Suprapubic skin (tissue), 4 donors: ENCODE measurements around the gene NKX1-2.

Source experiments
- CTCF ChIP-seq, 2 donors: fragments of 200-600 bp in 1 of 2; fragments of 450-650 bp in 1 of 2; sonication (generic) in 1 of 2; IDR thresholded peaks; one replicate each; pipeline ENCODE4 v1.5.1; 2016 to 2019; ENCODE audit warnings: antibody characterized with exemption in 2 of 2, mild to moderate bottlenecking in 1 of 2, moderate library complexity in 1 of 2
- EP300 ChIP-seq: sonication (generic); formaldehyde crosslinking; IDR thresholded peaks from one replicate; pipeline ENCODE4 v1.6.1; 2017; ENCODE audit warnings: antibody characterized with exemption
- POLR2A ChIP-seq, 2 donors: fragments of 450-650 bp; IDR thresholded peaks; one replicate each; pipeline ENCODE4 v1.6.1; 2017; ENCODE audit warnings: antibody characterized with exemption in 2 of 2, mild to moderate bottlenecking in 2 of 2, moderate library complexity in 2 of 2
- POLR2AphosphoS5 ChIP-seq, 3 donors: sonication (generic); formaldehyde crosslinking; IDR thresholded peaks; one replicate each; pipeline ENCODE4 v1.6.1; 2017; ENCODE audit warnings: antibody characterized with exemption in 3 of 3

DNA sequence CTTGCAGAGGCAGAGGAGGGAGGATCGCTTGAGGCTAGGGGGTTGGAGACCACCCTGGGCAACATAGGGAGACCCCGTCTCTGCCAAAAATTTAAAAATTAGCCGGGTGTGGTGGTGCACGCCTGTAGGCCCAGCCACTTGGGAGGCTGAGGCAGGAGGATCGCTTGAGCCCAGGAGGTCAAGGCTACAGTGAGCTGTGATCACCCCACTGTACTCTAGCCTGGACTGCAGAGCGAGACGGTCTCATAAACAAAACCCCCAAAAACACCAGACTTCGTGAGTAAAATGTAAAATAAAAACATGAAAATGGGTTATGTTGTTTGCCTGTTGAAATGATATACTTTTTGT lies 12.5 kb upstream of the NKX1-2 start:
- TF ChIP-seq POLR2A (IDR thresholded peaks at IDR 0.05) (no peak), CTCF (IDR thresholded peaks at IDR 0.05) (no peak), POLR2AphosphoS5 (IDR thresholded peaks at IDR 0.05) (no peak), EP300 (no peak)
